Fibroblast of pulmonary artery (primary cell): ENCODE data around the gene CNTNAP2.

Experiments
- DNase-seq: peaks from one replicate; pipeline ENCODE4 v3.0.0-alpha.2; 2010; ENCODE audit warnings: low read depth
- H3K4me3 ChIP-seq: replicated peaks from 2 replicates; pipeline ENCODE4 v1.5.1; 2011; ENCODE audit warnings: low read depth, mild to moderate bottlenecking, control low read depth, low read length, moderate library complexity
- TF ChIP-seq, protein P1 (sequence below): IDR thresholded peaks from 2 replicates; pipeline ENCODE4 v1.5.1; 2011; ENCODE audit warnings: mild to moderate bottlenecking, control low read depth, low read length, inconsistent platforms; ENCODE audit errors: missing control alignments

Gene CNTNAP2

DNA sequence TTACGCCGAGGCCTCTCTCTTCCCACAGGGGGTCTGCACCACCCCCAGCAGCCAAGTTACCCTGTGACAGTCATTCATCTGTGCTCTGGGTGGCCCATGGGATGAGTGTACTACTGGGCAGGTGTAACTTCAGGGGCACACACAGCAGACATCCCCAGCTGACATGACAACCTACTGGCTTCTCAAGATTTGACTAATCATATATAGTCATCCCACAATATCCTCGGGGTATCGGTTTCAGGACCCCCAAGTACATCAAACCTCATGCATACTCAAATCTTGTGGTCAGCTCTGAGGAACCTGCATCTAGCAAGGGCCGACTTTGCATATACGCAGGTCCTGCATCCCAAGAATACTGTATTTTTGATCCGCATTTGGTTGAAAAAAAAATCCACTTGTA is 2137.0 kb downstream of the CNTNAP2 start:
- H3K4me3 ChIP-seq = no peak overlapping the region
- TF ChIP-seq, protein P1, sequence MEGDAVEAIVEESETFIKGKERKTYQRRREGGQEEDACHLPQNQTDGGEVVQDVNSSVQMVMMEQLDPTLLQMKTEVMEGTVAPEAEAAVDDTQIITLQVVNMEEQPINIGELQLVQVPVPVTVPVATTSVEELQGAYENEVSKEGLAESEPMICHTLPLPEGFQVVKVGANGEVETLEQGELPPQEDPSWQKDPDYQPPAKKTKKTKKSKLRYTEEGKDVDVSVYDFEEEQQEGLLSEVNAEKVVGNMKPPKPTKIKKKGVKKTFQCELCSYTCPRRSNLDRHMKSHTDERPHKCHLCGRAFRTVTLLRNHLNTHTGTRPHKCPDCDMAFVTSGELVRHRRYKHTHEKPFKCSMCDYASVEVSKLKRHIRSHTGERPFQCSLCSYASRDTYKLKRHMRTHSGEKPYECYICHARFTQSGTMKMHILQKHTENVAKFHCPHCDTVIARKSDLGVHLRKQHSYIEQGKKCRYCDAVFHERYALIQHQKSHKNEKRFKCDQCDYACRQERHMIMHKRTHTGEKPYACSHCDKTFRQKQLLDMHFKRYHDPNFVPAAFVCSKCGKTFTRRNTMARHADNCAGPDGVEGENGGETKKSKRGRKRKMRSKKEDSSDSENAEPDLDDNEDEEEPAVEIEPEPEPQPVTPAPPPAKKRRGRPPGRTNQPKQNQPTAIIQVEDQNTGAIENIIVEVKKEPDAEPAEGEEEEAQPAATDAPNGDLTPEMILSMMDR = no peak
- no peak for DNase-seq

DNA sequence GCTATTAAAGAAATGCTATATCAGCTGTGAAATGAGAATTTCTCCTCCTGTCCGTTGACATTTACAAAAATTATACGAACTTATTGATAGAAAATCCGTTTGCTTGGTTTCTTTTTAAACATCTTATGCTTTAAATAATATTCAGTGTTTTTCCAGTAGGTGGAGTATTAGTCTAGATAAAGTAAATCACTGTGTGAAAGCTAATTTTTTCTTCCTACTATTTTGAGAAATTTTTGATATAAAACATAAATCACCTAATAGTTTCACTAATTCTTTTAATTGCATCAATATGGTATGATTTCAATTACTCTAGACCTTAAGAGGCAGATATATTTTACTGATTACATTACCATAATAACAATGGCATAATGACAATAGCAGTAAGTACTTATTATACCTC is 2138.7 kb downstream of the CNTNAP2 start:
- TF ChIP-seq, protein P1 = no peak
- no peak for DNase-seq
- no peak overlapping the region for H3K4me3 ChIP-seq

DNA sequence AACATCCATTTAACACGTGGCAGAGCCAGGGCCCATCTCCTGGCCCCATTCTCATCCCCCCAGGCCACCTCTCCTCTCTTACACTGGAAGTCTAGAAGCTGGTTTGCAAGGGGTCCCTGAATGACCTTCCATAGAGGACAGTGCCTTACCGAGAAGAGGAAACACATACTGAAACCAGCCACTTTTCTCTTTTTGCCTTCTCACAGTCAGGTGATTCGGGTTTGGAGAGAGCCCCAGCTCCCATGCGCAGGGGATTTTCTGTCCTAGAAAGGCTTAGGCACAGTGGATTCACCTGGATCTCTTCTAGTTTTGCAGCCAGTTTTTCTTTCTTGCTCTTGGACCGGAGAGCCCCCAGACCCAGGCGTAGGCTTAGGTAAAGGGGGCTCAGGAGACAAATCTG is 2139.8 kb downstream of the CNTNAP2 start:
- no peak for DNase-seq
- TF ChIP-seq, protein P1 = no peak
- no peak overlapping the region for H3K4me3 ChIP-seq

DNA sequence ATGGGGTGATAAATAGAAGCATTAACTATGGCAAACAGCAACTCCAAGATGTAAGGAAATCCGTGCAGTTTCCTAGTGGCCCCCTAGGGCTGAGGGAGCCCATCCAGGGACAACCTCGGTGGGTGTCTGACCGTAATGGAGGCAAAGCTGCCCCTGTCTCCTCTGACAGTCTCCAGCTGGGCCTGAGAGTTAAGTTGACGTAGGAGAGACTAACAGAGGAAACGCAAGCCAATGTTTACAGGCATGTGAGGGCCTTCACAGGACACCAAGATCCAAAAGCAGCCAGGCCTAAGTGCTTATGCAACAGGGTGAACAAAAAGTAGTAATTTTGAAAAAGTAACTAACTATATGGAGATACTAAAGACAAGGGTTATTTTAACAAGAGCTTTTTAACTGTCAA is 2144.0 kb downstream of the CNTNAP2 start:
- TF ChIP-seq, protein P1 = no peak
- peak; percentile 31 for DNase-seq

DNA sequence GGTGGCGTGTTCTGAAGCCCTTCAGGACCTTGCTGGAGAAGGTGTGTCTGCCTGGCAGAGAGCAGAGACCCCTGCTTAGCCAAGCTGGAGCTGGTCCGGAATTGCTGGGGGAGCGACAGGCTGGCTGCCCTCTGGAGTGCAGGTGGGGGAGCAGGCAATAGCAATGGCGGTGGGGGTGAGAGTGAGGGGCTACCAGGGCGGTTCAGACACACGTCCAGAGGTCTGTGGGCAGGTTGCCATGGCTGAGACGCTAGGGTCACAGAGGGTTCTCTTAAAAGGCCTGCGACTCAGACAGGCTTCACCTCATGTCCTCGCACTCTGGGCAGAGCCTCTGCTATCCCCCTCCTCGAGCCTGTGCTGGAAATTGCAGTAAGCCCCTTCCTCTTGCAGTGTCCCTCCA is 2144.9 kb downstream of the CNTNAP2 start:
- TF ChIP-seq, protein P1 = no peak
- H3K4me3 ChIP-seq = no peak overlapping the region
- no peak for DNase-seq

More for the DNA sequence above, 2144.0 kb downstream of the CNTNAP2 start:
- H3K4me3 ChIP-seq = no peak overlapping the region

DNA sequence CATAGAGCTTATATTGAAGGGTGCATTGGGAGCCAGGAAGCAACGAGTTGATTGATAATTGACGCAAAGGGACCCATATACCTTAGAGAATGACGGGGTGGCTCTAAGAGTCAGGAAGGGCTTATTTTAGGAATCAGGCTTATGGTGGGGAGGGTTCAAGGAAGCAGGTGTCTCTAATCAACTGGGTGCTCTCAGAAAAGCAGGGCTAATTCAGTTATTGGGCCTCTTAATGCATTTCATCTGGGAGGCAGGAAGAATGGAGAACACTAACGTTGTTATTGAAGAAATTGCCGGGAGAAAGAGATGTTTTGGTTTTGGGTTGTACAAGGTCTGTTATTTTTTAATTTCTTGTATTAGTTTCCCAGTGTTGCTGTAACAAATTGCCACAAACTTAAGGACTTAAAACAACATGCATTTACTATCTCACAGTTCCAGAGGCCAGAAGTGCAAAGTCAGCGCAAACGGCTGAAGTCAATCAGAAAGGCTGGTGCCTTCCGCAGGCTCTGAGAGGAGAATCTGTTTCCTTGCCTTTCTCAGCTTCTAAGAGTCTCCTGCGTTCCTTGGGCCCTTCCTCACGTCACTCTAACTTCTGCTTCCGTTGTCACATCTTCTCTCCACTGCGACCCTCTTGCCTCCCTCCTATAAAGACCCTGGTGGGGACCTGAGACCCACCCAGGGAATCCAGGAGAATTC is 2145.5 kb downstream of the CNTNAP2 start:
- TF ChIP-seq, protein P1 = no peak
- no peak overlapping the region for H3K4me3 ChIP-seq
- DNase-seq = no peak

DNA sequence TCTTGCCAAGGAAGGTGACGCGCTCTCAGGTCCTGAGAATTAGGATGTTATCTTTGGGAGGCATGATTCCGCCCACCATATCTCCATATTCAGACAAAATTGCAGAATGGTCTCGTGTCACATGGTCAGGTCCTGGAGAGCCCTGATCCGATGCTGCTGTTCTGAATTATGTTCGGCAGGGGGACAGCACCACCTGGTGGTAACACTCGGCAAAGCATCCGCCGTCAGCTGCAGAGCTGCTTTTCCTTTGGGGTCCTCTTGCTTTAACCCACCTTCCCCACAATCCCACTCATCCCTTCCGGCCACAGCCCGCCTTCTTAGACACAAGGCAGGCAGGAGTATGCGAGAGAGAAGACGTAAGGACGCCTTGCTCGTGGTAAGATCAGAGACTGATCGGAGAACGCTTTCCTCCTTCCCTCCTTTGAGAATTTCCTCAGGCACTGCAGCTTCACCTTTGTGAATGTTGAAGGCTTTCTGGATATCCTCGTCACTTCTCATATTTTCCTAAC is 2146.2 kb downstream of the CNTNAP2 start:
- no peak overlapping the region for H3K4me3 ChIP-seq
- TF ChIP-seq, protein P1 = peak; percentile 96
- peak; percentile 65 for DNase-seq
